T-cell (primary cell): ENCODE results near the gene GATA2. TPM values are rescaled to one million over a fixed set of nuclear protein-coding genes. Genes with fewer than 3 reads are reported as not detected.

ENCODE experiments used
- ATAC-seq, 4 experiments: fragments of 200-7000 bp in 3 of 4; fragments of 150-1000 bp in 1 of 4; cut with Tn5 transposase; replicated peaks in 1 of 4; 1 replicate in 3 of 4; 2 replicates in 1 of 4; pipeline ENCODE4 v1.10.0; 2021; ENCODE audit warnings: moderate library complexity in 3 of 4, mild to moderate bottlenecking in 2 of 4, moderate number of reproducible peaks in 1 of 4
- CTCF ChIA-PET, 2 donors: fragments of 300-600 bp; sonication (Branson Sonifier 250); formaldehyde crosslinking; loops; one replicate each; lab custom pipeline; 2022; ENCODE audit warnings: antibody characterized with exemption in 2 of 2; lab: Charles Lee
- POLR2A ChIA-PET, 2 donors: fragments of 300-600 bp; sonication (Branson Sonifier 250); formaldehyde crosslinking; loops; one replicate each; lab custom pipeline; 2022; ENCODE audit warnings: antibody characterized with exemption in 2 of 2; lab: Charles Lee
- DNase-seq, 35 experiments: peaks; one replicate each; pipeline versions ENCODE4 v3.0.0 to v3.0.0-alpha.2; 2013 to 2023
- H3K27ac ChIP-seq: one replicate; pipeline ENCODE4 v1.5.1; 2013; ENCODE audit warnings: low read length
- H3K27me3 ChIP-seq, 2 experiments: replicated peaks in 1 of 2; 1 replicate in 1 of 2; 2 replicates in 1 of 2; pipeline versions ENCODE4 v1.6.1 to v1.7.0; 2013; ENCODE audit warnings: low read length in 1 of 2, mixed read lengths in 1 of 2; ENCODE audit not compliant: control insufficient read depth in 2 of 2, insufficient read depth in 2 of 2; ENCODE audit errors: extremely low read depth in 1 of 2
- H3K36me3 ChIP-seq, 2 donors: 1 replicate in 1 of 2; 2 replicates in 1 of 2; pipeline versions ENCODE4 v1.6.1 to v1.7.0; 2013; ENCODE audit warnings: low read length in 1 of 2; ENCODE audit not compliant: control insufficient read depth in 2 of 2, insufficient read depth in 1 of 2; ENCODE audit errors: extremely low read depth in 1 of 2
- H3K4me1 ChIP-seq, 2 experiments: 1 replicate in 1 of 2; 2 replicates in 1 of 2; pipeline versions ENCODE4 v1.6.1 to v1.7.0; 2013; ENCODE audit warnings: low read length in 2 of 2, mixed read lengths in 1 of 2; ENCODE audit not compliant: insufficient read depth in 2 of 2, control insufficient read depth in 1 of 2; ENCODE audit errors: extremely low read depth in 1 of 2
- H3K4me3 ChIP-seq, 2 donors: 1 replicate in 1 of 2; 2 replicates in 1 of 2; pipeline versions ENCODE4 v1.5.1 to v1.7.0; 2013; ENCODE audit warnings: mild to moderate bottlenecking in 2 of 2, low read length in 1 of 2, moderate library complexity in 1 of 2; ENCODE audit not compliant: control insufficient read depth in 1 of 2; ENCODE audit errors: extremely low read depth in 1 of 2
- H3K9me3 ChIP-seq: 2 replicates; pipeline ENCODE4 v1.7.0; 2013
- H3K27ac Mint-ChIP-seq, 2 donors: one replicate each; pipeline ENCODE4 v1.8.0; 2020 to 2021; ENCODE audit warnings: mild to moderate bottlenecking in 2 of 2, mixed read lengths in 2 of 2
- H3K27me3 Mint-ChIP-seq, 2 donors: one replicate each; pipeline ENCODE4 v1.8.0; 2021 to 2022; ENCODE audit warnings: mixed read lengths in 2 of 2
- H3K36me3 Mint-ChIP-seq: one replicate; pipeline ENCODE4 v1.8.0; 2021; ENCODE audit warnings: mixed read lengths
- H3K4me1 Mint-ChIP-seq, 3 donors: one replicate each; pipeline ENCODE4 v1.8.0; 2020 to 2022; ENCODE audit warnings: mixed read lengths in 3 of 3, mild to moderate bottlenecking in 1 of 3
- H3K4me3 Mint-ChIP-seq, 3 donors: one replicate each; pipeline ENCODE4 v1.8.0; 2020 to 2022; ENCODE audit warnings: mild to moderate bottlenecking in 3 of 3, mixed read lengths in 3 of 3, moderate library complexity in 3 of 3
- H3K9me3 Mint-ChIP-seq, 3 donors: one replicate each; pipeline ENCODE4 v1.8.0; 2020 to 2022; ENCODE audit warnings: mixed read lengths in 3 of 3
- WGBS: methylation state at CpG from one replicate; pipeline ENCODE4 v1.1.5; 2013; ENCODE audit warnings: missing lambda C conversion rate; ENCODE audit not compliant: insufficient coverage; 5-methylcytosine and 5-hydroxymethylcytosine counted together
- total RNA-seq, 35 experiments: library from RNA in 6 of 35; stranded (reverse) in 6 of 35; fragments of 120-200 nt in 1 of 35; gene quantifications; one replicate each; pipeline versions ENCODE4 v1.2.1 to v1.2.4 and lab custom pipeline; 2013 to 2026

The GATA2 gene
- total RNA-seq (1 to 10 TPM in 4 of 5 donors, under 1 TPM in 1; 0.98 to 4.6 (median 3.5) TPM), total RNA-seq (lab: John Stamatoyannopoulos, UW) (0.68 to 21.5 (median 3.2) reads per million in 29 experiments)
- total RNA-seq (2013): 0.15 TPM

GRCh38 chr3:128492671-128493569 is at the start of gene GATA2:
Gene GATA2 (minus strand): TSS chr3:128493201. CDS start chr3:128487031, 6,170 bp downstream.
- peak within 1 kb of the TSS; percentile 21 to 85 (median 31) for H3K4me3 Mint-ChIP-seq
- DNase-seq (peak in 8 of 35 experiments; percentile 15 to 48 (median 33)), ATAC-seq (peak in 3 of 4 experiments; percentile 31 to 45 (median 35))
- peaks cover 40 to 73% of the 10 kb centered on the region in 2 donors for H3K27me3 Mint-ChIP-seq
- ChIA-PET CTCF (no interaction called here), POLR2A (no interaction called here)
- no peaks in the 10 kb centered on the region for H3K9me3 Mint-ChIP-seq
- Histone ChIP-seq H3K9me3 (no peaks in the 10 kb centered on the region), H3K27ac (no peak within 1 kb of the TSS), H3K27me3 (peaks cover 0 to 93% of the 10 kb centered on the region in 2 experiments), H3K4me3 (peak within 1 kb of the TSS in 1 of 2 donors; percentile 33), H3K4me1 (peaks cover 10 to 65% of the 10 kb centered on the region in 2 experiments), H3K36me3 (no peaks in the 10 kb centered on the region)
- H3K36me3 Mint-ChIP-seq: no peaks in the 10 kb centered on the region
- no peak within 1 kb of the TSS for H3K27ac Mint-ChIP-seq
- peaks cover 21 to 40% (median 35%) of the 10 kb centered on the region in 3 donors for H3K4me1 Mint-ChIP-seq
- WGBS: 6% methylated on average over 76 of the region's 78 CpGs

DNA sequence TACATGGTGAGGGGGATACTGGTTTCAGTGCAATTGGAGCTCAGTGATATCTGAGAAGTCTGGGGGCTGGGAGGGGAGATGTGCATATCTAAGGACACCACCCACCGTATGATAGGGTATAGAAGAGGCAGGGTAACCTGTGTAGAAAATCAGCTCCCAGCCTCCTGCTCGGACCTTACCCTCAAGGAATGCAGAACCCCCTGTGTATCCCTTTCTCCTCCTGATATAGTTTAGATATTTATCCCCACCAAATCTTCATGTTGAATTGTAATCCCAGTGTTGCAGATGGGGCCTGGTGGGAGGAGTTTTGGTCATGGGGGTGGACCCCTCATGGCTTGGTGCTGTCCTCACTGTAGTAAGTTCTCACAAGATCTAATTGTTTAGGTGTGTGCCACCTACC is 48.2 kb upstream of the GATA2 start:
- no peak overlapping the region for H3K4me3 Mint-ChIP-seq
- no peak overlapping the region for H3K4me3 ChIP-seq
- no peaks in the 10 kb centered on the region for H3K36me3 Mint-ChIP-seq
- H3K9me3 Mint-ChIP-seq: peaks cover 0 to 9% (median 7%) of the 10 kb centered on the region in 3 donors
- H3K4me1 Mint-ChIP-seq: no peaks in the 10 kb centered on the region
- DNase-seq: no peak
- no CpG with 5 or more reads among the region's 2 CpGs for WGBS
- no peak overlapping the region for H3K27ac Mint-ChIP-seq
- CTCF ChIA-PET: no interaction called here
- no peaks in the 10 kb centered on the region for H3K4me1 ChIP-seq
- POLR2A ChIA-PET: no interaction called here
- H3K27me3 ChIP-seq: peaks cover 0 to 22% of the 10 kb centered on the region in 2 experiments
- no peak overlapping the region for H3K27ac ChIP-seq
- ATAC-seq: no peak
- peaks cover 25 to 55% of the 10 kb centered on the region in 2 donors for H3K27me3 Mint-ChIP-seq
- H3K9me3 ChIP-seq: peaks cover 2% of the 10 kb centered on the region
- no peaks in the 10 kb centered on the region for H3K36me3 ChIP-seq

DNA sequence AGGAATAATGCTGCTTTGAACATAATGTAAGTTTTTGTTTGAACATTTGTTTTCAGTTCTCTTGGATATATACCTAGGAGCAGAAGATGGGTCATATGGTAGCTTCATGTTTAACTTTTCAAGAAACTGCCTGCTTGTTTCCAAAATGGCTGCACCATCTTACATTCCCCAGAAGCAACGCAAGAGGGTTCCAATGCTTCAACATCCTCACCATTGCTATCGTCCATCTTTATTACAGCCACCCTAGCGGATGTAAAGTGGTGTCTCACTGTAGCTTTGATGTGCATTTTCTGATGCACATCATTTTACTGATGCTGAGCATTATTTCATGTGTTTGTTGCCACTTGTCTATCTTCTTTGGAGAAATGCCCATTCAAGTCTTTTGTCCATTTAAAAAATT is 46.4 kb upstream of the GATA2 start:
- Mint-ChIP-seq H3K9me3 (peaks cover 0 to 9% (median 7%) of the 10 kb centered on the region in 3 donors), H3K27ac (no peak overlapping the region), H3K27me3 (peaks cover 40 to 70% of the 10 kb centered on the region in 2 donors), H3K36me3 (no peaks in the 10 kb centered on the region), H3K4me3 (no peak overlapping the region), H3K4me1 (no peaks in the 10 kb centered on the region)
- WGBS: 80% methylated on average over 3 of the region's 3 CpGs
- Histone ChIP-seq H3K4me3 (no peak overlapping the region), H3K9me3 (peaks cover 2% of the 10 kb centered on the region), H3K36me3 (no peaks in the 10 kb centered on the region), H3K27me3 (peaks cover 0 to 28% of the 10 kb centered on the region in 2 experiments), H3K4me1 (no peaks in the 10 kb centered on the region), H3K27ac (no peak overlapping the region)
- CTCF ChIA-PET: no interaction called here
- POLR2A ChIA-PET: no interaction called here
- no peak for ATAC-seq
- DNase-seq: no peak

GRCh38 chr3:128537091-128537703 is 44.2 kb upstream of the GATA2 start:
- Histone ChIP-seq H3K4me1 (no peaks in the 10 kb centered on the region), H3K9me3 (no peaks in the 10 kb centered on the region), H3K27me3 (peaks cover 0 to 39% of the 10 kb centered on the region in 2 experiments), H3K27ac (no peak overlapping the region), H3K4me3 (no peak overlapping the region), H3K36me3 (no peaks in the 10 kb centered on the region)
- ATAC-seq (no peak), DNase-seq (no peak)
- WGBS: 40% methylated on average over 1 of the region's 4 CpGs
- Mint-ChIP-seq H3K9me3 (no peaks in the 10 kb centered on the region), H3K36me3 (no peaks in the 10 kb centered on the region), H3K27me3 (peaks cover 51 to 76% of the 10 kb centered on the region in 2 donors), H3K4me1 (no peaks in the 10 kb centered on the region), H3K4me3 (no peak overlapping the region), H3K27ac (no peak overlapping the region)
- POLR2A ChIA-PET: no interaction called here
- CTCF ChIA-PET: no interaction called here

GRCh38 chr3:128532012-128532983 is 39.3 kb upstream of the GATA2 start:
- 47% methylated on average over 3 of the region's 9 CpGs for whole genome bisulfite sequencing
- Mint-ChIP-seq H3K27me3 (peaks cover 36 to 54% of the 10 kb centered on the region in 2 donors), H3K27ac (no peak overlapping the region), H3K4me3 (no peak overlapping the region), H3K9me3 (no peaks in the 10 kb centered on the region), H3K4me1 (no peaks in the 10 kb centered on the region), H3K36me3 (no peaks in the 10 kb centered on the region)
- Histone ChIP-seq H3K4me3 (no peak overlapping the region), H3K4me1 (no peaks in the 10 kb centered on the region), H3K27me3 (peaks cover 0 to 28% of the 10 kb centered on the region in 2 experiments), H3K36me3 (no peaks in the 10 kb centered on the region), H3K9me3 (no peaks in the 10 kb centered on the region), H3K27ac (no peak overlapping the region)
- ATAC-seq (no peak), DNase-seq (no peak)
- ChIA-PET POLR2A (no interaction called here), CTCF (no interaction called here)
